Activated CD4-positive, CD25-positive, alpha-beta regulatory T cell treated with anti-CD3 and anti-CD28 coated beads, Interleukin-2, amount 50 U/mL, for 72 hours (primary cell): ENCODE data around the gene SESN3.
"Not testable (repeated sequence)": the region's sequence is repeated elsewhere in the genome, so short reads cannot be mapped to it uniquely, and the experiment has no call there.

Experiments used
- DNase-seq: peaks from one replicate; pipeline ENCODE4 v3.0.0; 2021

SESN3 gene

DNA sequence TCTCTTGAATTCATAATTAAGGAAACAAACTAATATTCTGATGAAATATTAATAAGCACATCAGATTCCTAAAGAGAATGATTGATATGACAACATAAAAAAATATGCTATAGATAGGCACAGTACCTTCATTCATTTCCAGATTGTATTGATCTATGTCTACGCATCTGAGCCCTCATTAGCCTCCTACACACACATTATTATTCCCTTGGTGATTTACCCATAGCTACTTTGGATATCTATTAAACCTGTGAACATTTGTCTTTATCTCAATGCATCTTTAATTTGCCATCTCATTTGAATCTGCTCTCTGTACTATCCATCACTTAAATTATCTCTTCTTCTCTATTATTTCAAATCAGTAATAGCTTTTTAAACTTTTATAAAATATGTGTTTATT, 18.4 kb downstream of the SESN3 start:
- DNase-seq, result no peak

DNA sequence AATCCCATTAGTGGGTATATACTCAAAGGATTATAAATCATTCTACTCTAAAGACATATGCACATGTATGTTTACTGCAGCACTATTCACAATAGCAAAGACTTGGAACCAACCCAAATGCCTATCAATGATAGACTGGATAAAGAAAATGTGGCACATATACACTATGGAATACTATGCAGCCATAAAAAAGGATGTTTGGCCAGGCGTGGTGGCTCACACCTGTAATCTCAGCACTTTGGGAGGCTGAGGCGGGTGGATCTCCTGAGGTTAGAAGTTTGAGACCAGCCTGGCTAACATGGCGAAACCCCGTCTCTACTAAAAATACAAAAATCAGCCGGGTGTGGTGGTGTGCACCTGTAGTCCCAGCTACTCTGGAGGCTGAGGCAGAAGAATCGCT, 21.5 kb downstream of the SESN3 start:
- DNase-seq, result not testable (repeated sequence)

DNA sequence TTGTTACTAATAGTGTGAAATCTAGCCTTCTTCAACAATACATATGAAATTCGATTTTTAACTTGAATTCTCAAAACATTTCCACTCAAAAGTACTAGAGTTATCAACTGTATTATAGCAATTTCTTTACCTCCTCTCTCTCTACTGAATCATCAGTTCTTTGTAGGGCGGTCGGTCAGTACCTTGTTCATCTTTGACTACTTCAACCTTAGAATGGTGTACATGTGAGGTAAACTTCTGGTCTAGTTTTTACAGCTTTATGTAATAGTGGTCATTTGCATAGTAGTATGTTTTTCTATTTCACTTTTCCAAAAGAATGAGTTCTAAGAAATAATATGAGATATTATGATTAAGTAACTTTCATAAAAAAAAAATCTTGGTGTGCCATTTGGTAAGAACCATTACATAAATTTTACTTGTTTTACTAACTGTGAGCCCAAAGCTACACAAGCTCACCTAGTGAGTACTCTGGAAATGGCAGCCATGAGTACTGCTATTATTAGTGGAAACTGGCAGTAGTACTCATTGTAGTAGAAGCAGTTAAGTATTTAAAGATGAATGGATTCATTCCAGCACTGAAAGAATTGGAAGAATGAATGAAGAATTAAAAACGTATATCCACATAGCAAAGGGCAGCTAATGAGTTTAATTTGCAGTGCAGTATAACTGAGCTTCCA, 30.1 kb downstream of the SESN3 start:
- DNase-seq, result no peak

DNA sequence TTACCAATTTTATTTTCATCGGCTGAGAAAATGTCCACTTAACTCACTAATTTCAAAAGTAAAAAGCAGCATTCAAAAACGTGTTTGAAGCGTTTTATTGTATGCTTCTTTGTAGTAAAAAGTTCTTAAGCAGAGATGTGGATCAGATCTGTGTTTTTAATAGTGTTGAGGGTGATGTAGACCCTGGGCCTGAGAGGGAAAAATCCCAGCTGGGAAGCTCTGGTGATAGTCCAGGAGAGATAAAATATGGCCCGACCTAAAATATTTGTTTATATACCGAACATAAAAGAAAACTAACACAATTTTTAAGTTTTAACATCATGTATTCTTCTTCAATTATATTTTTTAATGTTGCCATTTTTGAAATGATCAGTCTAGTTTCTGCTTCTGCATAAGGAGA, 35.2 kb downstream of the SESN3 start:
- DNase-seq, result no peak

GRCh38 chr11:95193541-95193940, 37.5 kb downstream of the SESN3 start:
- DNase-seq, result no peak

- no peak for DNase-seq
Observed at GRCh38 chr11:95192717-95193116, 38.3 kb downstream of the SESN3 start.

DNA sequence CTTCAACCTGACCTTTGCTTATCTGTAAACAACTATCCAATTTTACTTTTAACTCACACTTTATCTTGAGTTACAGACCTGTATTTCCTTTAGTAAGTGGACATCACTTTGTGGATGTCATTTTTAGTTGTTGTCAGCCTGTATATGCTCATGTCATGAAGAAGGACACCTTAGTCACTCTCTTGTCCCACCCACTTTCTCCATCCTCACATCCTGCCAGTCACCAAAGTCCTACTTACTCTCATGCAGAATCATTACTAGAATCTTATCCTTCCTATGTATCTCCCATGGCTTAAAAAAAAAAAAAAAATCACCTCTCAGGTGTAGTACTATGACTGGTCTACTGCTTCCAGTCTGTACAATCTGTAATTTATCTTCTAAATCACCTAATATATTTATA, 43.3 kb downstream of the SESN3 start:
- DNase-seq, result no peak

GRCh38 chr11:95182397-95182796, 48.6 kb downstream of the SESN3 start:
- DNase-seq, result no peak

DNA sequence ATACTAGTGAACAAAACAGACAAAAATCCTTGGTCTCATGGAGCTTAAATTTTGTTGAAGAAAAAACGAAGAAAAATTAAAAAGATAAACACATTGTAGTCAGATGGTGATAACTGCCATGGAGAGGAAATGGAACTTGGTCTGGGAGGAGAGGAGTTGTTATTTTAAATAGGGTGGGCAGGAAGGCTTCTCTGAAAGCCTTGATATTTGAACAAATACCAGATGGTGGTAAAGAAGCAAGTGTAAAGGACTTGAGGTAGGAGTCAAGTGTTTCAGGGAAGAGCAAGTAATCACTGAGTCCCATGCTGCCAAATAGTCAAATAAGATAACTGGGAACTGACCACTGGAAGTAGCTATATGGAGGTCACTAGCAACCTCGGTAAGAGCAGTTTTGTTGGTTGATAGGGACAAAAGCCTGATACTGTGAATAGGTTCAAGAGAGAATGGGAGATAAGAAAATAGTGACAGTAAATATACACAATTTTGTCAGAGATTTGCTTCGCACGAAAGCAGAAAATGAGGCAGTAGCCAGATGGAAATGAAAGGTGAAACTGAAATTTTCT, 55.1 kb downstream of the SESN3 start:
- no peak for DNase-seq

GRCh38 chr11:95170294-95170693, 60.7 kb downstream of the SESN3 start:
- DNase-seq, result no peak

GRCh38 chr11:95166781-95167180, 64.2 kb downstream of the SESN3 start:
- no peak for DNase-seq

DNA sequence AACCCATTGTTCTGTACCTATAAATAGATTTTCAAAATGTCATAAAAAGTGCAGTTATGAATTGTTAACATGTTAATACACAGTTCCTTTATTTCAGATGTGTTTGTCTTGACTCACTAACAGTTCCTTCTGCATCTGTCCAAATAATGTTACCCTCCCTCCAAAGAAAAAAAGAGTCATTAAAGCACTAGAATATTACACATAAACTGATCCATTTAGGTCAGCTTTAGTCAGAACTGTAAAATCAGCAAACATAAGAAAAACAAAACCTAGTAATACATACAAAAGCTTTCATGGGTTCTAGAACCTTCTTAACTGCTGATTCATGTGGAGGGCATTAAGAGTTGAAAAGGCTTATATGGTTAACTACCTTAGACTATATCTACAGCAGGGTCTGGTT, 65.4 kb downstream of the SESN3 start:
- DNase-seq, result no peak

DNA sequence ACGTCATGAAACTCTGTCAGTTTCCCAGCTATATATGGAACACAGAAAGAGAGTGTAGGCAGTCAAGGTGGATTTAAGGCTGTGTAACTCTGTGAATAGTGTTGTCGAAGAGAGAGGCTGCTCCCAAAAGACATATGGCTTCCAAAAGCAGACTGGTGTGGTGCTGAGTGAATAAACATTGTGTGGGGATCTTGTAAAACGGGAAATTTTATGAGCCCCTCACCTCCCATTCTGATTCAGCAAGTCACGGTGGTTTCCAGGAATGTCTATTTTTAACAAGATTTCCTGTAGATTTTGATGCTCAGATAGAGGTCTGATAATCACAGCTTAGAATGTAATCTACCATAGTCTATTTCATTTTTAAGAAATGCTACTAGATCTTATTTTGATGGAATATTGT, 67.9 kb downstream of the SESN3 start:
- DNase-seq, result no peak

DNA sequence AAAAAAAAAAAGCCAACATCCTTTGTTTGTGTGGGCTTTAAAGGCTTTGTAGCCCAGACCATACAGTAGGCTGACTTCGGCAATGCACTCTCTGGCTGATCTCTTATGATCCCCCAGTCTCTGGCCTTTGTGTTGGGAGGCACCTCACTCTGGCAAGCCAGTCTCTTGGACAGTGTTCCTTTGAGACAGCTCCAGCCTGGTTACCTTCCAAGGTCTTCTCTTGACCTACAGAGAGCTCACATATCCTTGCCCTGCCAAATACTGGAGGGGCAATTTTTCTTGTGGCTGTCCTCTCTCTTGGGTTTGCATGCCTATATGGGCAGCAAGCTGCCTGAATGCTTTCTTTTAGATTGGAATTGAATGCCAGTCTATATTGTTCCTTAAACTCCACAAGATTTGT, 69.8 kb downstream of the SESN3 start:
- no peak for DNase-seq

DNA sequence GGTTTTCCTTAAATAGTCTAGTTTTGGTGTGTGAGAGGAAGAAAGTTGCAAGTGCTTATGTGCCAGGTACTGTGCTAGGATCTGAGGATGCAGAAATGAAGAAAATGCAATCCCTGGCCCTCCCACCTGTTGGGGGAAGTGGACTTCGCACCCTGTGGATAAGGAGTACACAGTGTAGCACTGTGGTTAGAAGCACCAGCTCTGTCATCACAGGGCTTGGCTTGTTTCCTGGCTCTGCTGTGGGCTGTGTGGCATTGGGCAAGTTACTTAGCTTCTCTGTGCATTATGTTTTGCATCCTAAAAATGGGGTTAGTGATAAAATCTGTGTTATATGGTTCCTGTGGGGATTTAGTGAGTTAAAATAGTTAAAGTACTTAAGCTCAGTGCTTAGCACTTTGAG, 73.2 kb downstream of the SESN3 start:
- DNase-seq, result no peak

DNA sequence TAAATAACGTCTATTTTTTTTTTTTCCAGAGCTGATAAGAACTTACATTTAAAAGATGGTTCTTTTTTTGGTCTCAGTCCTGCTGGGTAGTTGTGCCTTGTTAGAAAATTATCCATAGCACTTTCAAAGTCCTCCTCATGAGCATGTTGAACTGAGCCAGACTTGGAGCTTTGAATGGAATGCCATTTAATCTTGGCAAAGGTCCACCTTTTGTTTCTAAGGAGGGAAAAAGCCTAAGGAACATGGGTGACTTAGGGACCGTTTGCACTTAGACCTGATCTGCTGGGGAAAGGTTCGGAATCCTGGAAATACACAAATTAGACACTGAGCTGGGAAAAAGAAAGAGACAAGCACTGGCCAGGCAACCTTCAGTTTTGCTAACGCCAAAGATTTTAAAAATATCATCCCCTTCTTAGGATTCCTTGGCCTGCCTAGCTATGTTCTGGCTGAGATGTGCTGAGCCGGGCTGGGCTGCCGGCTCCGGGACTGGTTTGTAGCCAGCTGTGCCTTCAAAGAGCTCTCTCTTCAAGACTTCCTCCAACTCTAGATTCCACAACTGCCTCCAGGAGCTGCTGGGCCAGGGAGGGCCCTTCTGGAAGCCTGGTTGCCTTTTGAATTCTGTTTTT, 74.0 kb downstream of the SESN3 start:
- no peak for DNase-seq

DNA sequence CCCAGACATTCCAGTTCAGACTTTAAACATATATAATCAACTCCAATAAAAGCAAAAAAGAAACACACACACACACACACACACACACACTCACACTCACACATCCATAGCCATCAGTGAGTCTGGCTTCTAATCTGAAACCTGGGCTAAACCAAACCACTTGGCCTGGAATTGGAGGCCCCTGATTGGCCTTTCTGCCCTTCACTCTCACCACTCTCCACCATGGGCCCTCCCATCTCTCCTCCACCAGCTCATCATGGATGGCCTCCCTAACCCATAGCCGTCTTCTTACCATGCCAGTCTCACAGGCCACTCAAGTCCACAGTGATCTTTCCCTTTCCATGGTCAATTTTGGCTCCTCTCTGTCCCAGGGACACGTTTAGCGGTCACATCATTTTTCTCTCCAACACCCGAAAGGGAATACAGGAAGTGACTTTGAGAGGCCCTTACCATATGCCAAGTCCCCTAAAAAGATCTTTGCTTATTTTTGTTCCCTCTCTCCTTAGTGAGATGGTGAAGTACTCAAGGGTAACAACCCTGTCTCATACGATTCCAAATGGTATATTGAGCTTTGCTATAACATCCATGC, 74.8 kb downstream of the SESN3 start:
- DNase-seq, result no peak

DNA sequence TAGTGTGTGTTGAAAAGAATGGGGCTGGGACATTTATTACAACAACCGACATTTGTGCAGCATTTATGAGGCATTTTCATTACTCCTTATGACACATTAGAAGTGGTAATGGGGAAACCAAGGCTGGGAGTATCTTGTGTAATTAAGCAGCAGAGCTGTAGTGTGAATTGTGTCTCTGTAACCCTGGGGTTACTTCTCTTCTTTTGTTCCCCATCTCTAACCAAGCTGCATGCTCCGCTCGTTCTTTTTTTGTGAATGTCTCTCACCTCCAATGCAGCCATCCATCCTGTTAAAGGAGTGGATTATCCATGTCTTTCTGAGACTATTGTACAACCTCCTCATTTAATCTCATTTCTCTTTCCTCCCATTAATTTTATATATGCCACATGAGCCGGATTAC, 75.6 kb downstream of the SESN3 start:
- DNase-seq, result no peak

DNA sequence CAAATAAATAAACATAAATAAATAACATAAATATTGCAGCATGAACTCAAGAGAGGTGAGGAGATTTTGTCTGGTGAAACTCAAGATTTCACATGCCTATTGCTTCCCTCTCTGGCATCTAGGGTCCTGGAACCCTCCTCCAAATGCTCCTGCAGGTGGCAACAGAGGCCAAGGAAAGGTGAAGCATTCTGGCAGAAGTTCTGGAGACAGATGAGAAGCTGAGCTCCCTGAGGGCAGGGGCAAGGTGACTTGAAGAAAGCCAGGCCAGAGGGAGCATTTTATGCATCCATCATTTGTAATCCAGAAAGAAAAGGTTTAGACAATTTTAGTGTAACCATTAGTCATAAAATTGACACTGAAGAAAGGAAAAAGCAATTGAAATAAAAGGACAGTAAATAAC, 76.5 kb downstream of the SESN3 start:
- DNase-seq, result no peak

DNA sequence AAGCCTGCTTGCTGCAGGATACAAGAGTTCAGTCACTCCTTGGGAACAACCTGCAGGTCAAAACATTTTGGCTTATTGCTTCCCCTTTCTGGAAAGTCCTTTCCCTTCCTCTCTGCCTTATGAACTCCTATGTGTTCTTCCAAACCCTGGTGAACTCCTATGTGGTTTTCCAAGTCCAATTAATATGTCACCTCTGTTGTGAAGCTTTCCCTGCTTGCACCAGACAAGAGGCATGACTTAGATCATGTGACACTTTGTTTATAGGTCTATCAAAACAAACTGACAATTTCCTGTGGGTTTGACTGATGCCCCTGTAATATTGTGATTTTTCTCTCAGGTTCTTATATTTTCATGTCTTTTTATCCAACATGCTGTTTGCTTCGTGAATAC, 77.2 kb downstream of the SESN3 start:
- no peak for DNase-seq

- DNase-seq, result no peak
Observed at GRCh38 chr11:95152876-95153856, 77.8 kb downstream of the SESN3 start.

GRCh38 chr11:95150956-95151684, 79.9 kb downstream of the SESN3 start:
- peak; percentile 82 for DNase-seq
